Activated CD4-positive, alpha-beta memory T cell treated with anti-CD3 and anti-CD28 coated beads for 36 hours (primary cell): ENCODE results near the gene ARPC1B. TPM values are rescaled to one million over a fixed set of nuclear protein-coding genes. Genes with fewer than 3 reads are reported as not detected.
"Not testable (repeated sequence)": the region's sequence is repeated elsewhere in the genome, so short reads cannot be mapped to it uniquely, and the experiment has no call there.

Source experiments
- CTCF ChIA-PET: fragments of 350-600 bp; sonication (Branson Sonifier 250); formaldehyde crosslinking; loops from one replicate; lab custom pipeline; 2021; ENCODE audit warnings: antibody characterized with exemption, inconsistent platforms; lab: Charles Lee
- POLR2A ChIA-PET: fragments of 350-600 bp; sonication (Branson Sonifier 250); formaldehyde crosslinking; loops from one replicate; lab custom pipeline; 2021; ENCODE audit warnings: antibody characterized with exemption; lab: Charles Lee
- DNase-seq: peaks from one replicate; pipeline ENCODE4 v3.0.0-alpha.2; 2020
- H3K27ac Mint-ChIP-seq: one replicate; pipeline ENCODE4 v1.8.0; 2021; ENCODE audit warnings: mixed read lengths
- H3K27me3 Mint-ChIP-seq: one replicate; pipeline ENCODE4 v1.8.0; 2021; ENCODE audit warnings: mixed read lengths
- H3K36me3 Mint-ChIP-seq: one replicate; pipeline ENCODE4 v1.8.0; 2021; ENCODE audit warnings: mixed read lengths
- H3K4me1 Mint-ChIP-seq: one replicate; pipeline ENCODE4 v1.8.0; 2021; ENCODE audit warnings: low read depth, mixed read lengths
- H3K4me3 Mint-ChIP-seq: one replicate; pipeline ENCODE4 v1.8.0; 2021; ENCODE audit warnings: mild to moderate bottlenecking, mixed read lengths
- H3K9me3 Mint-ChIP-seq: one replicate; pipeline ENCODE4 v1.8.0; 2021; ENCODE audit warnings: mixed read lengths
- intact Hi-C: fragments of 100-400 bp; cut with micrococcal nuclease; formaldehyde crosslinking; loops from one replicate; pipeline ENCODE4 v1.15.1; 2023
- total RNA-seq, 2 experiments: library from RNA; stranded (reverse); gene quantifications; one replicate each; pipeline ENCODE4 v1.2.3, GENCODE V29; 2021

The ARPC1B gene
- 100 to 1,000 TPM; 432 to 435 TPM for total RNA-seq

DNA sequence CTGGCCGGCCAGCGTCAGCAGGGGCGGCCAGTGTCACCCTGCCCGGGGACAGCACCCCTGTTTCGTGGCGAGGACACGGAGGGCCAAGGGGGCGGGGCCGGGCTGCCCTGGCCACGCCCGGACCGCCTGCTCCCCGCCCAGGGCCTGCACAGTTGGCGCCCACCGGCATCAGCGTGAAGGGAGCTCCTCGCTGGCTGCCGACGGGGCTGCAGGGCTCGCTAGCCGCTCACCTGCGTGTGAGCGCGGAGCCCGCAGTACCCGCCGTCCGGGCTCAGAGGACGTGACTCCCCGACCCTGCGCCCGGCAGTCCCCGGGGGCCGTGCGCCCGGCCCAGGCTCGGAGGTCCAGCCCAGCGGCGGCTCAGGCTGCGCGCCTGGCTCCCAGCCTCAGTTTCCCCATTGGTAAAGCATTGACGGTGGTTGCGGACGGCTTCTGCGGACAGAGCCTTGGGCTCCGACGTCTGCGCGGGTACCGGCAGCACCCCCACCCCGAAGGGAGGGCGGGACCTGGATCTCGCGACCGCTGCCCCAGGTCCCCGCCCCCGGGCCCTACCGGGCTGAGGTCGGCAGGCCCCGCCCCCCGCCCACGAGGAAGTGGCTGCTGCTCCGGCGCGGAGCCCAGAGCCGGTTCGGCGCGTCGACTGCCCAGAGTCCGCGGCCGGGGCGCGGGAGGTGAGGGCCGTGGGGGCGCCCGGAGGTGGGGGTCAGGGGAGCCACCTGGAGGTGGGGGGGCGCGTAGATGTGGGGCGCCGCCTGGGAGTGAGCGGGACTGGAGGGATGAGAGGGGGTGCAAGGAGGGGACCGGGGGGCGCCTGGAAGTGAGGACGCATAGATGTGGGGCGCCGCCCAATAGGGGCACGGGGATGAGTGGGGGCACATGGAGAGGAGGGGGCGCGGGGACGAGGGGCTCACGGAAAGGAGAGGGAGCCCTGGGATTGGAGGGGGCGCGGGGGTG is at the start of gene ARPC1B:
ARPC1B (plus strand) TSS at position 620 of the 954 bp plus-strand sequence. CDS start 10,985 bp downstream, outside the sequence.
- CTCF ChIA-PET = interaction anchor here (1.4 kb wide), 1 partner anchor 12 kb away, joined by 3 read pairs; no protein-coding TSS in a partner anchor
- Mint-ChIP-seq H3K9me3 (no peaks in the 10 kb centered on the region), H3K4me1 (peaks cover 33% of the 10 kb centered on the region), H3K36me3 (peaks cover 20% of the 10 kb centered on the region), H3K27me3 (no peaks in the 10 kb centered on the region), H3K4me3 (peak within 1 kb of the TSS; percentile 84), H3K27ac (peak within 1 kb of the TSS; percentile 86)
- POLR2A ChIA-PET = interaction anchor here (1.3 to 2.9 kb wide), 3 partner anchors 13 to 34 kb away, joined by 3 to 21 read pairs (median 7); partner anchors contain the start of genes BUD31 and PDAP1
- intact Hi-C loops = loop anchor here (1.0 to 2.0 kb wide), 3 partner anchors 34 to 496 kb away; partner anchors contain the start of genes BUD31, PDAP1 and TRRAP
- peak; percentile 92 for DNase-seq

DNA sequence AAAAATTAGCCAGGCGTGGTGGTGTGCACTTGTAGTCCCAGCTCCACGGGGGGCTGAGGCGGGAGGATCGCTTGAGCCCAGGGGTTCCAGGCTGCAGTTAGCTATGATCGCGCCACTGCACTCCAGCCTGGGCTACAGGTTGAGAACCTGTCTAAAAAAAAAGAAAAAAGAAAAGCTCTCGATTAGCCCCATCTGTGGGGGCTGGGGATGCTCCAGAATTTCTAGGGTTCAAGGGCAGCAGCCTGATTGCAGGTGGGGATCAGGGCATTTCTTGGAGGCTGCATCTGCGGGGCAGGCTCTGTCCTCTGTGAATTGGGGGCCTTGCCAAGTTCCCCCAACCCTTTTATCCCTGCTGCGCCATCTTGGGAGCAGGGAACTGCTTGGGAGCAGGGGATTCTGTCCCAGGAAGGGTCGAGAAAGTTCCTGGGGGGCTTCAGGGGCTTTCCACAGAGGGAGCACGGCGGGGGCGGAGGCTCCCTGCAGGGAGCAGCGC is 49.5 kb upstream of the ARPC1B start:
- Mint-ChIP-seq H3K27me3 (no peaks in the 10 kb centered on the region), H3K27ac (peak overlapping the region; percentile 84), H3K4me1 (peaks cover 36% of the 10 kb centered on the region), H3K9me3 (no peaks in the 10 kb centered on the region), H3K4me3 (peak overlapping the region; percentile 87), H3K36me3 (peaks cover 9% of the 10 kb centered on the region)
- DNase-seq = no peak
- CTCF ChIA-PET = interaction anchor here (0.7 to 1.7 kb wide), 3 partner anchors 9 to 288 kb away, joined by 3 to 4 read pairs (median 3); no protein-coding TSS in a partner anchor
- POLR2A ChIA-PET = interaction anchor here (1.0 kb wide), 2 partner anchors 56 to 83 kb away, joined by 3 read pairs; partner anchors contain the start of genes BUD31 and PDAP1
- intact Hi-C loops = loop anchor here (5.0 to 10.0 kb wide), 2 partner anchors 183 to 390 kb away; partner anchors contain the start of gene SMURF1

DNA sequence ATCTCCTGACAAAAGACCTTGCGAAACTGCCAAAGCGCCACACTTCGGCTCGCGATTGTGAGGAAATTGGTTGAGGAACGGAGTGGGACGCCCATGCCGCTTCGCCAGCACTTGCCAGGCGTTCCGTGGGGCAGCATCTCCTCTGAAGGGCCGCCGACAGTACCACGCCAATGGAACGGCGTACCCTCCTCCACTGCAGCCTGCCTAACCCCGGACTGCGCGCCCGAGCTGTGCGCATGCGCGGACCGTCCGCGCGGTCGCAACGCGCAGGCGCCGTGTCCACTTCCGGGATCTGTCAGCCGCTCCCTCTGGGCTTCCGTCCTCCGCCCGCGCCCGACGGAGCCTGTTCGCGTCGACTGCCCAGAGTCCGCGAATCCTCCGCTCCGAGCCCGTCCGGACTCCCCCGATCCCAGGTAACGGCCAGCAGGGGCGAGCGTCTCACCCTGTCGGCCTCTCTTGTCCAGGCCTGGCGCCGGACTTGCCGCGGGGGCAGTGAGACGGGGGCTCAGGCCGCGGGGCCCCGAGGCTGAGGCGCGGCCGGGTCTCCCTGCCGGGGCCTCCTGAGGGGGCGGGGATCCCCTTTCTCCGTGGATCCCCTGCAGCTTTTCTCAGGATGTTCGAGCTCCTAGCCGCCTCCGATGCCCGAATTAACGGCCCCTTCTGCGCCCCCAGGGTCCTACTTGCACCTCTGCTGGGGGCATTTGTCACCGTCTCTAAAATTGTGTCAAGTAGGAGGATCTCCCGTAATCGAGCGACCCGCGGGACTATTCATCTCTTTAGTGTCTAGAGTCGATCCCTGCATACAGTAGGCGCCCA is 48.7 kb upstream of the ARPC1B start, which contains the start of gene ARPC1A:
ARPC1A (plus strand) TSS at position 307 of the 816 bp plus-strand sequence. CDS start 7,456 bp downstream, outside the sequence.
- ChIA-PET POLR2A (interaction anchor here (1.0 kb wide), 2 partner anchors 55 to 82 kb away, joined by 3 read pairs; partner anchors contain the start of genes BUD31 and PDAP1), CTCF (interaction anchor here (0.7 to 1.7 kb wide), 4 partner anchors 10 to 288 kb away, joined by 3 to 5 read pairs (median 4); no protein-coding TSS in a partner anchor)
- Mint-ChIP-seq H3K27me3 (no peaks in the 10 kb centered on the region), H3K4me1 (peaks cover 44% of the 10 kb centered on the region), H3K27ac (peak within 1 kb of the TSS; percentile 84), H3K36me3 (peaks cover 9% of the 10 kb centered on the region), H3K4me3 (peak within 1 kb of the TSS; percentile 87), H3K9me3 (no peaks in the 10 kb centered on the region)
- intact Hi-C loops = loop anchor here (5.0 to 10.0 kb wide), 2 partner anchors 183 to 391 kb away; partner anchors contain the start of gene SMURF1
- peak; percentile 94 for DNase-seq

DNA sequence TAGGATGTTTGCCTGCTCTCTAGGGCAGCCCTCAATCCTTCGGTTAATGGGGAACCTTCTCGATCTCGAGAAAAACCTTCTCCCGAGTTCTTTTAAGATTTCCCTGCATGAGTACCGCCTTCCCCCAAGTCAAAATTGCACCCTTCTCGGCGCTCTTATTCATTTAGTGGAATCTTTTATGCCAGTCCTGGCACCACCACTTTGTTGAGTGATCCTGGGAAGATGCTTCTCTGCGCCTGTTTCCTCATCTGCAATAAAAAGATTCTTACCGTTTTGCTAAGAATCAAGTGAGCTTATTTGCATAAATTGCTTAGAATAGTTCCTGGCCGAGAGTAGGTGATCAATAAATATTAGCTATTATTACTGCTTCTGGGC is 48.1 kb upstream of the ARPC1B start:
- DNase-seq = no peak
- POLR2A ChIA-PET = interaction anchor here (1.3 kb wide), 1 partner anchor 82 kb away, joined by 4 read pairs; the partner anchor contains the start of genes BUD31 and PDAP1
- no peaks in the 10 kb centered on the region for H3K9me3 Mint-ChIP-seq
- H3K36me3 Mint-ChIP-seq = peaks cover 9% of the 10 kb centered on the region
- peak overlapping the region; percentile 84 for H3K27ac Mint-ChIP-seq
- CTCF ChIA-PET = interaction anchor here (0.6 to 1.7 kb wide), 5 partner anchors 11 to 293 kb away, joined by 4 to 7 read pairs (median 5); no protein-coding TSS in a partner anchor
- H3K27me3 Mint-ChIP-seq = no peaks in the 10 kb centered on the region
- intact Hi-C loops = loop anchor here (5.0 to 10.0 kb wide), 2 partner anchors 184 to 392 kb away; partner anchors contain the start of gene SMURF1
- H3K4me1 Mint-ChIP-seq = peaks cover 50% of the 10 kb centered on the region
- H3K4me3 Mint-ChIP-seq = peak overlapping the region; percentile 87

DNA sequence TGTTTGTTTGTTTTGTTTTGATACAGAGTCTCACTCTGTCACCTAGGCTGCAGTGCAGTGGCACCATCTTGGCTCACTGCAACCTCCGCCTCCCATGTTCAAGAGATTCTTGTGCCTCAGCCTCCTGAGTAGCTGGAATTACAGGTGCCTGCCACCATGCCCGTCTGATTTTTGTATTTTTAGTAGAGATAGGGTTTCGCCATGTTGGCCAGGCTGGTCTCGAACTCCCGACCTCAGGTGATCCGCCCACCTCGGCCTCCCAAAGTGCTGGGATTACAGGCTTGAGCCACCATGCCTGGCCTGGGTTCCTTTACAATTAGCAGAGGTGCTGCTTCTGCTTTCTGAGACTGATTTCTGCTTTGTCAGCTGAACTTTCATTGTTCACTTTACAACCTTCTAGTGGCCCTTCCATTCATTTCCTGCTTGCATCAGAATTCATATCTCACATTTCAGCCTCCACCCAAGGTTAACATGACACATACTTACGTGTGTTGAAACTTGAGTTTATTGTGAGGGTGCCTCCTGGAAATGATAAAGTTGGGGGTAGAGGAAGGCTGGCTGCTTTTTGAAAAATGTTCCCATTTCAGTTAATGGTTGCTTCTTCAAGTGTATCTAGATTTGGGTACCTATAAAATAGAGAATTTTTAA is 44.1 kb upstream of the ARPC1B start:
- not testable (repeated sequence) for H3K9me3 Mint-ChIP-seq, H3K27me3 Mint-ChIP-seq
- intact Hi-C loops = loop anchor here (1.0 to 2.0 kb wide), 4 partner anchors 16 to 452 kb away; partner anchors contain the start of genes TRRAP and ZNF789
- ChIA-PET CTCF (interaction anchor here (1.3 to 1.5 kb wide), 2 partner anchors 17 to 31 kb away, joined by 4 read pairs; no protein-coding TSS in a partner anchor), POLR2A (interaction anchor here (0.6 to 1.8 kb wide), 3 partner anchors 79 to 453 kb away, joined by 3 to 8 read pairs (median 6); partner anchors contain the start of genes BUD31 and PDAP1)
- H3K36me3 Mint-ChIP-seq = peaks cover 23% of the 10 kb centered on the region
- peak; percentile 54 for DNase-seq
- peaks cover 60% of the 10 kb centered on the region for H3K4me1 Mint-ChIP-seq
- H3K27ac Mint-ChIP-seq = peak overlapping the region; percentile 89
- peak overlapping the region; percentile 38 for H3K4me3 Mint-ChIP-seq

DNA sequence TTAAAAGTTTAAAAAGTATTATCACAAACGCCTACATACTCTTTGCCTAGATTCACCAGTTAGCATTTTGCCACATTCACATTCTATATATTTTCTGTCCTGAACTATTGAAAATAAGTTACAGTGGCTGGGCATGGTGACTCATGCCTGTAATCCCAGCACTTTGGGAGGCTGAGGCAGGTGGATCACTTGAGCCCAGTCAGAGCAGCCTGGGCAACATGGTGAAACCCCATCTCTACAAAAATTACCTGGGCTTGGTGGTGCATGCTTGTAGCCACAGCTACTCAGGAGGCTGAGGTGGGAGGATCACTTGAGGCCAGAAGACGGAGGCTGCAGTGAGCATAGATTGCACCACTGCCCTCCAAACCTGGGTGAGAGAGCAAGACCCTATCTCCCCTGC is 43.5 kb upstream of the ARPC1B start:
- peaks cover 60% of the 10 kb centered on the region for H3K4me1 Mint-ChIP-seq

DNA sequence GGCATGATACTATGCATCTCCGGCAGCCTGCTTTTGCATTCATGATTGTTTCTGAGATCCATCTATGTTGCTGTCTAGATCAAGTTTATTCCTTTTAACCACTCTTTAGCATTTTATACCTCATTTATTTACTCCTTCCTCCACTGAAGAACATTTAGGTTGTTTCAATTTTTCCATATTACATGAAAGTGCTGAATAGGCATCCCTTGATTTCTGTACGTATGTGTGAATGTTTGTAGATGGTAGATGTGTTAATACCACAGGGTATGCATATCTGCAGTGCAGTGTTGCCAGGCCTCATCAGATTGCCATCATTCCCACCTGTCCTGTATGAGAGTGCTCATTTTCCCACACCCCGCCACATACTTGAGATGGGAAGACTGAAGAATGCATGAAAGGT is 34.9 kb upstream of the ARPC1B start:
- Mint-ChIP-seq H3K36me3 (peaks cover 51% of the 10 kb centered on the region), H3K4me1 (peaks cover 15% of the 10 kb centered on the region), H3K4me3 (no peak overlapping the region), H3K27ac (no peak overlapping the region), H3K9me3 (no peaks in the 10 kb centered on the region), H3K27me3 (no peaks in the 10 kb centered on the region)
- ChIA-PET CTCF (no interaction called here), POLR2A (no interaction called here)
- intact Hi-C loops = no loop called here
- no peak for DNase-seq

More for the DNA sequence above, 43.5 kb upstream of the ARPC1B start:
- no peaks in the 10 kb centered on the region for H3K9me3 Mint-ChIP-seq
- ChIA-PET CTCF (interaction anchor here (1.3 to 1.5 kb wide), 3 partner anchors 17 to 31 kb away, joined by 4 to 5 read pairs (median 4); no protein-coding TSS in a partner anchor), POLR2A (interaction anchor here (1.1 kb wide), 1 partner anchor 13 kb away, joined by 3 read pairs; no protein-coding TSS in a partner anchor)
- intact Hi-C loops = loop anchor here (2.0 kb wide), 1 partner anchor 452 kb away; the partner anchor contains the start of gene TRRAP
- H3K4me3 Mint-ChIP-seq = peak overlapping the region; percentile 20
- H3K36me3 Mint-ChIP-seq = peaks cover 26% of the 10 kb centered on the region
- H3K27me3 Mint-ChIP-seq = no peaks in the 10 kb centered on the region
- peak overlapping the region; percentile 89 for H3K27ac Mint-ChIP-seq
- DNase-seq = peak; percentile 61

DNA sequence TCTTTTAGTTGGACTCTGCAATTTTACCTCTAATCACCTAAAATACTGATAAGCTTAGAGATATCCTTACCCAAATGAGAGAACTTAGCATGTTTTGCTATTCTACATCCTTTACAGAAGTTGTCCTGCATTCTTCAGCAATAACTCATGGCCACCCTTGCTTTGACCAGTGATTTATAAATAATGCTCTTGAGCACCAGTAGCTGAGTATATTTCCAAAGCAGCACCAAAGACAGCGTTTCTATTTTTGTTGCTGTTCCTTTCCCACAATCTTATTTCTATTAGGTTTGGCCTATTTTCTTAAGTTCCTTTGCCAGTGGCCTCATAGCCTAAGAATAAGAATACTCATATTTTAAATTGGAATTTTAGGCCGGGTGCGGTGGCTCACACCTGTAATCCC is 33.9 kb upstream of the ARPC1B start:
- no peak for DNase-seq
- Mint-ChIP-seq H3K4me1 (peaks cover 16% of the 10 kb centered on the region), H3K27me3 (no peaks in the 10 kb centered on the region), H3K4me3 (no peak overlapping the region), H3K9me3 (no peaks in the 10 kb centered on the region), H3K36me3 (peaks cover 53% of the 10 kb centered on the region), H3K27ac (no peak overlapping the region)
- CTCF ChIA-PET = no interaction called here
- POLR2A ChIA-PET = no interaction called here
- intact Hi-C loops = no loop called here

DNA sequence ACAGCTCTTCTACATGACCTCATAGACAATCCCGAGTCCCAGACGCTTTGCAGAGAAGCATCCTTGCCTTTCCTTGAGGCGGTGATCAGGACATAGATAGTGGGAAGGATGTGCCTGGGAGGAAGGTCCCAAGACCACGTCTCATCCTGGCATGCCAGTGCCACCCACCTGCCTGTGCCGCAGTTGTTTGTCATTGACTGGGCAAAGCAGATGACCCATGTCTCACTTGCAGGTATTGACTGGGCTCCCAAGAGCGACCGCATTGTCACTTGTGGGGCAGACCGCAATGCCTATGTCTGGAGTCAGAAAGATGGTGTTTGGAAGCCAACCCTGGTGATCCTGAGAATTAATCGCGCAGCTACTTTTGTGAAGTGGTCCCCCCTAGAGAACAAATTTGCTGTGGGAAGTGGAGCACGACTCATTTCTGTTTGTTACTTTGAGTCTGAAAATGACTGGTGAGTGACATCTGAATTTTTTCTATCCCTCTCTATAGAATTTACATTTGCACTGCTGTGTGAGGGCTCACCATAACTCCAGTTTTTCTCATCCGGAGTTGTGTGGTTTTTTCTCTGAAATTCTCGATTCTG is 30.4 kb upstream of the ARPC1B start:
- Mint-ChIP-seq H3K27ac (peak overlapping the region; percentile 45), H3K27me3 (no peaks in the 10 kb centered on the region), H3K36me3 (peaks cover 43% of the 10 kb centered on the region), H3K4me3 (no peak overlapping the region), H3K4me1 (peaks cover 16% of the 10 kb centered on the region), H3K9me3 (no peaks in the 10 kb centered on the region)
- intact Hi-C loops = no loop called here
- POLR2A ChIA-PET = interaction anchor here (0.9 kb wide), 1 partner anchor 12 kb away, joined by 3 read pairs; no protein-coding TSS in a partner anchor
- CTCF ChIA-PET = no interaction called here
- DNase-seq = no peak

DNA sequence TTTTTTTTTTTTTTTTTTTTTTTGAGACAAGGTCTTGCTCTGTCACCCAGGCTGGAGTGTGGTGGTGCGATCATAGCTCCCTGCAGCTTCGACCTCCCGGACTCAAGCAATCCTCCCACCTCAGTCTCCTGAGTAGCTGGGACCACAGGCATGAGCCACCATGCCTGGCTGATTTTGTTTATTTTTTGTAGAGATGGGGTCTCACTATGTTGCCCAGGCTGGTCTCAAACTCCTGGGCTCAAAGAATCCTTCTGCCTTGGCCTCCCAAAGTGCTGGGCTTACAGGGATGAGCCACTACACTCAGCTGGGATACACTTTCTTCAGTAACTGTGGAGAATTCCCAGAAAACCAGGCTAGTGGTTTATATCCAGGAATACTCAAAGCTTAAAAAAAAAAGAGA is 23.9 kb upstream of the ARPC1B start:
- intact Hi-C loops, H3K4me1 Mint-ChIP-seq, H3K27me3 Mint-ChIP-seq, POLR2A ChIA-PET, H3K4me3 Mint-ChIP-seq, H3K9me3 Mint-ChIP-seq, DNase-seq, H3K27ac Mint-ChIP-seq: not testable (repeated sequence)
- peaks cover 26% of the 10 kb centered on the region for H3K36me3 Mint-ChIP-seq
- CTCF ChIA-PET = interaction anchor here (1.0 to 1.1 kb wide), 2 partner anchors 9 to 29 kb away, joined by 3 read pairs; no protein-coding TSS in a partner anchor
